ENCODE measurements around the gene MCL1.

Gene MCL1

DNA sequence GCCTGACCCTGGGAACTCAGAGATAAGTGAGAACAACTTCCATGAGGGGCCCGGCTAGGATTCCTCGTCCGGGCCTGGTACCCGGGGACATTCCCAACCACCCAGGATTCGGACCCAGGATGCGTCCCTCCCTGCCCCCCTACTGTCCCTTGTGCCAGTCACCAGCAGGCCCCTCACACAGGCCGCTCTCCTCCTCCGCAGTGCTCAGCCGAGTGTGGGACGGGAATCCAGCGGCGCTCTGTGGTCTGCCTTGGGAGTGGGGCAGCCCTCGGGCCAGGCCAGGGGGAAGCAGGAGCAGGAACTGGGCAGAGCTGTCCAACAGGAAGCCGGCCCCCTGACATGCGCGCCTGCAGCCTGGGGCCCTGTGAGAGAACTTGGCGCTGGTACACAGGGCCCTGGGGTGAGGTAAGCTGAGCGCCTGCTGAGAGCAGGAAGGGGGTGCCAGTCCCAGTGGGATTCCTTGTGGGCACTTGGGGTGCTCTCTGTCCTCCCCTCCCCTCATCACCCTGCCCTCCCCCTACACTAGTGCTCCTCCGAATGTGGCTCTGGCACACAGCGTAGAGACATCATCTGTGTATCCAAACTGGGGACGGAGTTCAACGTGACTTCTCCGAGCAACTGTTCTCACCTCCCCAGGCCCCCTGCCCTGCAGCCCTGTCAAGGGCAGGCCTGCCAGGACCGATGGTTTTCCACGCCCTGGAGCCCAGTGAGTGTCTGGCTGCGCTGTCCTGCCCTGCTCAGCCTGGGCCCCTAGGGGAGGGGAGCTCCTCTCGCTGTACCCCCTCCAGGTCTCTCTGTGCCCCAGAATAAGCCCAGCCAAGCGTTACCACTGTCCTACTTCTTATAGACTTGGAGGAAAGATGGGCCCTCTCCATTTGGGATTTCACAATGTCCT, 20.4 kb downstream of the MCL1 start:
- in situ Hi-C loops (cut with HindIII; ENCODE audit: low sequenced_read_pairs): no loop called here

DNA sequence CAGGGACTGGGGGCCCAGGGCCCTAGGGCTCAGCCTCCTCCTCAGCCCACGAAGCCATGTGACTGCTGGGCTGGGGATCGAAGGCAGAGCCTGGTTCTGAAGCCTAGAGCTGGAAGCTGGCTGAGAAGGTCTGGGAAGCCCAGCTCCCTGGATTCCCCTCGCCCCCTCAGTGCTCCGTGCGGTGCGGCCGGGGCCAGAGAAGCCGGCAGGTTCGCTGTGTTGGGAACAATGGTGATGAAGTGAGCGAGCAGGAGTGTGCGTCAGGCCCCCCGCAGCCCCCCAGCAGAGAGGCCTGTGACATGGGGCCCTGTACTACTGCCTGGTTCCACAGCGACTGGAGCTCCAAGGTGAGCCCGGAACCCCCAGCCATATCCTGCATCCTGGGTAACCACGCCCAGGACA, 21.1 kb downstream of the MCL1 start:
- in situ Hi-C loops (cut with HindIII; ENCODE audit: low sequenced_read_pairs): no loop called here

DNA sequence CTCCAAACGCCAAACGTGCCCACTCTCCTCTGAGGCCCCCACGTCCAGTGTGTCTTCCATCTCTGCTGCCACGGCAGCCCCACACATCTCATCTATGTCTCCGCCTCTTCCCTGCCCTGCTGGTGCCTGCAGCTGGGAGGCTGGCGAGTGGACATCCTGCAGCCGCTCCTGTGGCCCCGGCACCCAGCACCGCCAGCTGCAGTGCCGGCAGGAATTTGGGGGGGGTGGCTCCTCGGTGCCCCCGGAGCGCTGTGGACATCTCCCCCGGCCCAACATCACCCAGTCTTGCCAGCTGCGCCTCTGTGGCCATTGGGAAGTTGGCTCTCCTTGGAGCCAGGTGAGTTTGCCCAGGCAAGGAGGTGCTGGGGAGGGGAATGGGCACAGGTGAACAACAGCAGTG, 21.6 kb downstream of the MCL1 start:
- in situ Hi-C loops (cut with HindIII; ENCODE audit: low sequenced_read_pairs): no loop called here

DNA sequence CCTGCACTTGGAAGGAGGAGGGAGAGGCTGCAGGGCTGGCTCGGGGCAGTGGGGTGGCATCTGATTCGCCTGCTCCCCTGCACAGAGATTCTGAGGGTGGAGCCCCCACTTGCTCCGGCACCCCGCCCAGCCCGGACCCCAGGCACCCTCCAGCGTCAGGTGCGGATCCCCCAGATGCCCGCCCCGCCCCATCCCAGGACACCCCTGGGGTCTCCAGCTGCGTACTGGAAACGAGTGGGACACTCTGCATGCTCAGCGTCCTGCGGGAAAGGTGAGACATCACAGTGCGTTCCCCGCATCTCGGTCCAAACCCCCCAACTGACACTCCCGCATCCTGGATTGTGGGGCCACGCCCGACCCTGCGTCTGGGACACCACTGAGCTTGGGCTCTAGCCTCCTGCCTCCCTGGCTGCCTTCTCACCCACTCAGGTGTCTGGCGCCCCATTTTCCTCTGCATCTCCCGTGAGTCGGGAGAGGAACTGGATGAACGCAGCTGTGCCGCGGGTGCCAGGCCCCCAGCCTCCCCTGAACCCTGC, 22.3 kb downstream of the MCL1 start:
- in situ Hi-C loops (cut with HindIII; ENCODE audit: low sequenced_read_pairs): no loop called here

DNA sequence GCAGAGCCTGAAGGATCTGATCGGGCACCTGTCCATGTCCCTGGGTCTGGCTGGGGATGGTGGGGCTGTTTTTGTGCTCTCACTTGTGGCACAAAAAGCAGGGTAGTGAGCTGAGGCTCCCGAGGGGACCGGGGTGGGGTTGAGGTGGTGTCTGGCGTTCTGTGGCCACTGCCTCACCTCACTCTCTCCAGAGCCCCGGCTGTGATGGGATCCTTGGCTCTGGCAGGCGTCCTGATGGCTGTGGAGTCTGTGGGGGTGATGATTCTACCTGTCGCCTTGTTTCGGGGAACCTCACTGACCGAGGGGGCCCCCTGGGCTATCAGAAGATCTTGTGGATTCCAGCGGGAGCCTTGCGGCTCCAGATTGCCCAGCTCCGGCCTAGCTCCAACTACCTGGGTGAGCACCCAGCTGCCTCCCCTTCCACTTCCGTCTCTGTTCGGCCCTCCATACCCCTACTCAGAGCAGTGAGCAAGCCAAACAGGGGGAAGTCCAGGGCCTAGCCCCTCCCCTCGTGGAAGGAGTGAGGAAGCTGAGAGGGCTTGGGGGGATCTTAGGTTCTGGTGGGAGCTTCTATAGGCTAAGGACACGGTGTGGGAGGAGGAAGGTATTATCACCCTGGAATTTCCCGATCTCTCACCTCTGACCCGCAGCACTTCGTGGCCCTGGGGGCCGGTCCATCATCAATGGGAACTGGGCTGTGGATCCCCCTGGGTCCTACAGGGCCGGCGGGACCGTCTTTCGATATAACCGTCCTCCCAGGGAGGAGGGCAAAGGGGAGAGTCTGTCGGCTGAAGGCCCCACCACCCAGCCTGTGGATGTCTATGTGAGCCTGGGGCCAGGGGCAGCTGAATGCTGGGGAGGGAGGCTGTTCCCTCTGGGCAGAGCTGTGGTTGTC, 23.2 kb downstream of the MCL1 start:
- in situ Hi-C loops (cut with HindIII; ENCODE audit: low sequenced_read_pairs): no loop called here

DNA sequence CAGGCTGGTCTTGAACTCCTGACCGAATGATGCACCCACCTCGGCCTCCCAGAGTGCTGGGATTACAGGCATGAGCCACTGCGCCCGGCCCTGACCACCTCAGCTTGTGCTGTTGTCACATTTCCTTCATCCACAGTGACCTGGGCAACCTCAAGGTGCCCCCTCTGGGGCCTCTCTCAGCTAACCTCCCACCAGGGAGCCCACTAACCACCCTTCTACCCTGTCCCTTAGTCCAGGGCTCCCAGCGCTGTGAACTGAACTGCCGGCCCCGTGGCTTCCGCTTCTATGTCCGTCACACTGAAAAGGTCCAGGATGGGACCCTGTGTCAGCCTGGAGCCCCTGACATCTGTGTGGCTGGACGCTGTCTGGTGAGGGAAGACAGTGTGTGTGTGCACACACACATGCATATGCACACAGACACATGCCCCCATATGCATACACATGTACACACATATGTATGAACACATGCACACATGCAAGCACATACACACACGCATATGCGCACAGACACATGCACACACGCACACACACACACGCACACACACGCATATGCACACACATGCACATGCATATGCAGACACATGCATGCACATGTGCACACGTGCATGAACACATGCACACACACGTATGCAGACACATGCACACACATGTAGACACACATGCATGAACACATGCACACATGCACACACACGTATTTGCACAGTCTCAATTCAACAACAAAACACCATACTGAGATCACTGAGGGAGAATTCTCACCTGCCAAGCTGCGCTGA, 24.0 kb downstream of the MCL1 start:
- in situ Hi-C loops (cut with HindIII; ENCODE audit: low sequenced_read_pairs): no loop called here

DNA sequence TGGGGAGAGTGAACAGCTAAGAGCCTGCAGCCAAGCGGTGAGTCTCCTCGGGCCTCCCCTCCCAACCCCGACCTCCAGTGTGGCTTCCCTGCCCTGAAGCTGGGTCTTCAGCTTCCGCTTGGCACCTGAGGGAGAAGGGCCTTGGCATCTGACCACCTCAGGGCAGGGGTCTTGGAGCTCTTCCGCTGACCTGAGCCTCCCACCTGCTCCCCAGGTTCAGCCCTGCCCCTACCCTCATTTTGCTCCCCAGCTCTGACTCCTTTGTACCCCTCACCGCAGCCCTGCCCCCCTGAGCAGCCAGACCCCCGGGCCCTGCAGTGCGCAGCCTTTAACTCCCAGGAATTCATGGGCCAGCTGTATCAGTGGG, 25.3 kb downstream of the MCL1 start:
- in situ Hi-C loops (cut with HindIII; ENCODE audit: low sequenced_read_pairs): no loop called here

DNA sequence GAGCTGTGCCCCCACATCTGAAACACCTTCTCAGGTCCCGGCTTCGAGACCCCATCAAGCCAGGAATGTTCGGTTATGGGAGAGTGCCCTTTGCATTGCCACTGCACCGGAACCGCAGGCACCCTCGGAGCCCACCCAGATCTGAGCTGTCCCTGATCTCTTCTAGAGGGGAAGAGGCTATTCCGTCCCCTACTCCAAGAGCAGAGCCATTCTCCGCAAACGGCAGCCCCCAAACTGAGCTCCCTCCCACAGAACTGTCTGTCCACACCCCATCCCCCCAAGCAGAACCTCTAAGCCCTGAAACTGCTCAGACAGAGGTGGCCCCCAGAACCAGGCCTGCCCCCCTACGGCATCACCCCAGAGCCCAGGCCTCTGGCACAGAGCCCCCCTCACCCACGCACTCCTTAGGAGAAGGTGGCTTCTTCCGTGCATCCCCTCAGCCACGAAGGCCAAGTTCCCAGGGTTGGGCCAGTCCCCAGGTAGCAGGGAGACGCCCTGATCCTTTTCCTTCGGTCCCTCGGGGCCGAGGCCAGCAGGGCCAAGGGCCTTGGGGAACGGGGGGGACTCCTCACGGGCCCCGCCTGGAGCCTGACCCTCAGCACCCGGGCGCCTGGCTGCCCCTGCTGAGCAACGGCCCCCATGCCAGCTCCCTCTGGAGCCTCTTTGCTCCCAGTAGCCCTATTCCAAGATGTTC, 25.9 kb downstream of the MCL1 start:
- in situ Hi-C loops (cut with HindIII; ENCODE audit: low sequenced_read_pairs): no loop called here

DNA sequence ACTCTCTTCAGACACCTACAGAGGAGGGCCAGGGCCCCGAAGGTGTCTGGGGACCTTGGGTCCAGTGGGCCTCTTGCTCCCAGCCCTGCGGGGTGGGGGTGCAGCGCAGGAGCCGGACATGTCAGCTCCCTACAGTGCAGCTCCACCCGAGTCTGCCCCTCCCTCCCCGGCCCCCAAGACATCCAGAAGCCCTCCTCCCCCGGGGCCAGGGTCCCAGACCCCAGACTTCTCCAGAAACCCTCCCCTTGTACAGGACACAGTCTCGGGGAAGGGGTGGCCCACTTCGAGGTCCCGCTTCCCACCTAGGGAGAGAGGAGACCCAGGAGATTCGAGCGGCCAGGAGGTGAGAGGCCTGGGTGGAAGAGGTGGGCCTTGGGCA, 26.5 kb downstream of the MCL1 start:
- in situ Hi-C loops (cut with HindIII; ENCODE audit: low sequenced_read_pairs): no loop called here

DNA sequence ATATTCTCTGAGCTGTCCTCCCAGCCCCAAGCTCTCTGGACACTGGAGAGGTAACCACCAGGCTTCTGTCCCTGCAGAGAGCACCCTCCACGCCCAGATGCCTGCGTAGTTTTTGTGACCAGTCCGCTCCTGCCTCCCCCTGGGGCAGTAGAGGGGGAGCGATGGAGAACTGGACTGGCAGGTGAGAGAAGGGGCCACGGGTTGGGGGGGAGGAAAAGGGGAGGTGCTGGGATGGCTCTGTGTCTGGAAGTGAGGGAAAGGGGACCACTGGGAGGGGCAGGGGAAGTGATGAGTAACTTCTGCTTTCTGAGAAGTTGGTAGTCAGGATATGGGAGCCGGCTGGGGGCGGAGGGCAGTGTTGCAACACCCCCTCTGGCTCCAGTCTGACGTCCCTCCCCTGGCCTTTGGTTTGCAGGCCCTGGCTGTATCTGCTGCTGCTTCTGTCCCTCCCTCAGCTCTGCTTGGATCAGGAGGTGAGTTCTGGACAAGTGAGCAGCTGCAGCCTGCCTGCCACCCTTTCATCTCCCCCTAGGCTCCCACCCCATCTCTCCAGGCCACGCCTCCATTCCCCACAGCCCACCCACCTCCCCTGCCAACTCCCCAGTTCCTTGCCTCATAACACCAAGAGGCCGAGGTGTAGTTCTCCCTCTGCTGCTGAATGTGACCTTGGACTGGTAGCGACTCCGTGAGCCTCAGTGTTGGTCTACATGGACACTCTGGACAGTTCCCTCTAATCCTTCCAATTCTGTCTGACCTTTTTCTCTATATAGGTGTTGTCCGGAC, 27.1 kb downstream of the MCL1 start:
- in situ Hi-C loops (cut with HindIII; ENCODE audit: low sequenced_read_pairs): no loop called here

DNA sequence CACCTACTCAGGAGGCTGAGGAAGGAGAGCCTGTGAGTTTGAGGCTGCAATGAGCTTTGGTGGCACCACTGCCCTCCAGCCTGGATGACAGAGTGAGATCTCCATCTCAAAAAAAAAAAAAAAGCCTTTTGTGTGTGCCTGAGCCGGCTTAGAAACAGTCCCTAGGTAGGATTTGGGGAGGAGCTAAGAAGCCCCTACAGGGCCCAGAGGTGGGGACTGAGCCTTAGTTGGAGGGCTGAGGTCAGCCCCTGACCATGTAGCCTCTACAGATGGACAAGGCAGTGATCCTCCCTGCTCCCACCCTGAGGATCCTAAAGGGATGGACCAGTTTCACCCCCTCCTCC, 27.7 kb downstream of the MCL1 start:
- in situ Hi-C loops (cut with HindIII; ENCODE audit: low sequenced_read_pairs): no loop called here

DNA sequence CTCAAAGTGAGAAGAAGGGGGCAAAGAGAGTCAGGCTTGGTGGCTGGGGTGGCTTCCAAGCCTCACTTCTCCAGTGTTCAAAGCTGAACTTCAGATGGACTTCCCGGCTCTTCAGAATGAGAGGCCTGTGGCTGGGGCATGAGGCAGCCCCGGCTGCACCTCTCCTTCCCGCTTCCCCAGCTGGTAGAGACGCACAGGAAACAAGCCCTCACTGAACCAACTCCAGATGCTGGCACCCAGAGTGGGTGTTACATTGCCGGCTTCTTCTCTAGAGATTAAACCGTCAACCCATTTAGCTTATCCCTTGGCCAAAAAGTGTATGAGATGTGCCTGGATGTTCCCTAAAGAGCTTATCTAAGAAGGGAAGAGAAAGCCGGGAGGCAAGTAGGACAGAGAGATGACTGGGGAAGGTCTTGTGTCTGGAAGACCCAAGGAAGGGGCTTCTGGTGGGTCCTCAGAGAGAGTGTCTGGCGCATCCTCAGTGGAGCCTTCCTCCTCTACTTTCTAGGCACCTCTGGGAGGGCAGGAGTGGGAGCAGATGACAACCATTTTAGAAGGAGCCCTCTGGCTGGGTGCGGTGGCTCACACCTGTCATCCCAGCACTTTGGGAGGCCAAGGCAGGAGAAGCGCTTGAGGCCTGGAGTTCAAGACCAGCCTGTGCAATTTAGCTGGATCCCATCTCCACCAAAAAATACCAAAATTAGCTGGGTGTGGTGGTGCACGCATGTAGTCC, 28.2 kb downstream of the MCL1 start:
- in situ Hi-C loops (cut with HindIII; ENCODE audit: low sequenced_read_pairs): no loop called here

DNA sequence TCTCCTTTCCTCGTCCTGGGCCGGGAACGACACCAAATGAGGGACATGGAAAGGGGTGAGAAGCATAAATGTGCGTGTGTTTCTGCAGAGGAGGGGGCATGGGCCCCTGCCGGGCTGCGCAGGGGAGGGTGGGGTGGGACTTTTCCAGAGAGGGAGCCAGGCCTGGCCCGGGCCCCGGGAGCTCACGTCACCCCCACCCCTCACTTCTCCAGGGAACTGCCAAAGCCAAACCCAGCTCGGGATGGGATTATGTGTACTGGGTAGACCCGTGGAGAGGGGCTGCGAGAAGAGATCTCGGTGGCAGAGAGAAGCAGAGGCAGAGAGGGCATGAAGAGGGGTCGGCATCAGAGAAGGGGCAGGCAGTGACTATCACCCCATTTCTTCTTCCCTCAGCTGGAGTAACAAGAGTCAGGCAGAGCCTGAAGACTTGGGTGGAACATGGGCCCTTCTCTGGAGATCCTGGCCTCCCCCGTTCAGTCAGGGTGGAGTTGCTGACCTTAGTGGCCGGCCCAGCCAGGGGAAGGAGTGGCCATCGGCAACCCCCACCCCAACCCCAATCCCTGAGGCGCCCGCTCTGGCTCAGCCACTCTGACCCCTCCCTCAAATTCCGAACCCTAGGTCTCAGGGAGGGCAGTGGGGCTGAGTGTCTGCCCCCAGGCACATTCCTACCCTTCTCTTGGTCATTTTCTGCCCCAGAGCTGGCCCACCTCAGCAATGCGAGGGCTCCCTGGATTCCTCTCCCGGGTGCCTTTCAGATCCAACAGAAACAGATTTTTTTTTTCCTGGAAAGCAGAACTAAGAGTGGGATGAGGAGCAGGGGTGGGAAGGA, 29.0 kb downstream of the MCL1 start:
- in situ Hi-C loops (cut with HindIII; ENCODE audit: low sequenced_read_pairs): no loop called here

DNA sequence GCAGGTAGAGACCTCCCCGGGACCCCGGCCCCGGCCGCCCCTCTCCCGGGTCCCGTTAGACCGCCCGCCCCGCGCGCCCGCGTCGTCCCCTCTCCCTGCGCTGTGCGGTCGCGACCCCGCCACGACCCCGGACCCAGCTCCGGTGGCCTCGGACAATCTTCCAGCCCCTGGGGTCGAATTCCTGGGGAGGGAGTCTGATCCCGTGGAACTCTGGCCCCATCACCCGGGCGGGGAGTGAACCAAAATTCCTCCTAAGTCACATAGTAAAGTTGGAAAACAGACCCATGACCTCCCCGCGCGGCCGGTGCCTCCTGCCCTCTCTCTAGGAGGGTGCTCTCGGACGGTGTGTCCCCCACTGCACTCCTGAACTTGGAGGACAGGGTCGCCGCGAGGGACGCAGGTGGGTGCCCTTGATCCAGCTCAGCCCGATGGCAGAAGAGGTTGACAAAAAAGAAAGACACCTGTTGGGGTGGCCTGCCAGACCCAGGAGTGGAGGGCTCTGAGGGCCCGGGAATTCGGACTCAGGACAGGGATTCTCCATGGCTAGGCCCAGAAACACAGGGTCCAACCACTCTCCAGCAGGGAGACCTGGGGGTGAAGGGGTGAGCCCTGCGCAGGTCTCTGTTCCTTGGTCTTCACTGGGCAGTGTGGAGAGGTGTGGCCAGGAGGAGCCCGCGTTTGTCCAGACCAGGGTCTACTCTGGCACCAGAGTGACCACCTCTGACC, 29.8 kb downstream of the MCL1 start:
- in situ Hi-C loops (cut with HindIII; ENCODE audit: low sequenced_read_pairs): no loop called here

DNA sequence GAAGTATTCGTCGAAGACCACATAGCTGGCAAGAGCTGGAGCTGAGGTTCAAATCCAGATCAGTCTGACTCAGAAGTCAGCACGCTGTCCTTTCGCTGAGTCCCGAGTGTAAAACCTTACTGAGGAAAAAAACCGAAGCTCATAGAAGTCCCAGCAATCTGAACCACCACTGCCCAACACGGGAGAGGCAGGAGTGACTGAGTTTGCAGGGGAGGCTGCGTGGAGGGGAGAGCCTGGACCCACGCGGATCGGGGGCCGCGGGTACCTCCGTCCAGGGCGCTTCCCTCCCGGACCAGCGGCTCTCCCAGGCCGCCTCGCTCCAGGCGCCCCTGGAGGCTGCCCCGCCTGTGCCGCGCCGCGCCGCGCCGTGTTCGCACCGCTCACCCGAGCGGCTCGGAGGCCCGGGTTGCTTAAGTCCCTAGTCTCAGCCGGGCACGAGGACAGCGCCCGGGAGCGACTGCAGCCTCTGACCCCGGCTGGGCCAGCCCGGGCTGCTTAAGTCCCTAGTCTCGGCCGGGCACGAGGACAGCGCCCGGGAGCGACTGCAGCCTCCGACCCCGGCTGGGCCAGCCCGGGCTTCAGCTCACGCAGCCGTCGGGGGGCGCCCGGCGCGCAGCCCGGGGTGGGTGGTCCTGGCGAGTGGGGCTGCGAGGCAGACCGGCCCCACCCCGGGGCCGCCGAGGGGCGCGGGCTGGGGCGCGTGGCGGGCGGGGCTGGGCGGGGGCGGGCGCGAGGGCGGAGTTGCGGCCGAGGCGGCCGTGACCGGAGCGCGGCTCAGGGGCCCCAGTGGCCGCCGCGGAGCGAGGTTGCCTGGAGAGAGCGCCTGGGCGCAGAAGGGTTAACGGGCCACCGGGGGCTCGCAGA, 30.5 kb downstream of the MCL1 start, which contains the start of gene ADAMTSL4:
Gene ADAMTSL4, plus strand, starts transcription at position 777 of the 864 bp plus-strand sequence. CDS start 2,881 bp downstream, outside the sequence.
- in situ Hi-C loops (cut with HindIII; ENCODE audit: low sequenced_read_pairs): no loop called here

DNA sequence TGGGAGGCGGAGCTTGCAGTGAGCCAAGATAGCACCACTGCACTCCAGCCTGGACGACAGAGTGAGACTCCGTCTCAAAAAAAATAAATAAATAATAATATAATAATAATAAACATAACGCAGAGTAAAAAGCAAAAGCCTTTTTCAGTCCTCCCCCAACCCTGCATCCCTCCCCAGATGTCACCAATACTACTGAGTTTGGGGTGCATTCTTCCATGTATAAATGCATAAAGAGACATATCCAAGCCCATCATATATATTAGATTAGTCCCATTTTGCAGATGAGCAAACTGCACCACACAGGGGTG, 31.1 kb downstream of the MCL1 start:
- in situ Hi-C loops (cut with HindIII; ENCODE audit: low sequenced_read_pairs): no loop called here
